Amygdala (tissue), 56 donors: ENCODE measurements around the gene ANKRD28.

Experiments used
- DNase-seq, 56 donors: peaks; one replicate each; lab custom pipeline; 2025; lab: John Stamatoyannopoulos, UW

The ANKRD28 gene

GRCh38 chr3:15804553-15805095, 6.8 kb upstream of the ANKRD28 start:
- no peak for DNase-seq

- no peak for DNase-seq
These were observed 6.1 kb upstream of the ANKRD28 start for GRCh38 chr3:15803921-15804320.

GRCh38 chr3:15801298-15801697, 3.5 kb upstream of the ANKRD28 start:
- DNase-seq, result no peak

GRCh38 chr3:15800780-15801179, 3.0 kb upstream of the ANKRD28 start:
- no peak for DNase-seq

- DNase-seq, result no peak
These were observed 2.5 kb upstream of the ANKRD28 start for GRCh38 chr3:15800327-15800726.

GRCh38 chr3:15798533-15799245, 910 bp upstream of the ANKRD28 start:
- DNase-seq, result no peak

- DNase-seq, result peak in 30 of 56 donors; percentile 1 to 55 (median 19)
These were observed 773 bp downstream of the ANKRD28 start for GRCh38 chr3:15796771-15797641.

- no peak for DNase-seq
These were observed 1.4 kb downstream of the ANKRD28 start for GRCh38 chr3:15796331-15796730.

GRCh38 chr3:15795651-15796308, 2.0 kb downstream of the ANKRD28 start:
- no peak for DNase-seq

- no peak for DNase-seq
These were observed 2.7 kb downstream of the ANKRD28 start for GRCh38 chr3:15794842-15795650.

- no peak for DNase-seq
These were observed 3.4 kb downstream of the ANKRD28 start for GRCh38 chr3:15794303-15794771.

- no peak for DNase-seq
These were observed 6.3 kb downstream of the ANKRD28 start for GRCh38 chr3:15791525-15791924.

- no peak for DNase-seq
These were observed 9.8 kb downstream of the ANKRD28 start for GRCh38 chr3:15787941-15788340.

- DNase-seq, result no peak
These were observed 10.3 kb downstream of the ANKRD28 start for GRCh38 chr3:15787526-15787925.

- DNase-seq, result no peak
These were observed 14.3 kb downstream of the ANKRD28 start for GRCh38 chr3:15783361-15783969.

GRCh38 chr3:15782429-15782828, 15.3 kb downstream of the ANKRD28 start:
- no peak for DNase-seq

- peak in 1 of 56 donors; percentile 1 for DNase-seq
These were observed 16.0 kb downstream of the ANKRD28 start for GRCh38 chr3:15781637-15782402.

GRCh38 chr3:15781131-15781530, 16.6 kb downstream of the ANKRD28 start:
- no peak for DNase-seq

GRCh38 chr3:15779111-15779510, 18.7 kb downstream of the ANKRD28 start:
- no peak for DNase-seq
